Neural cell (in vitro differentiated cells): Measurements from ENCODE around the gene SIRT4. TPM values are rescaled to one million over a fixed set of nuclear protein-coding genes. Genes with fewer than 3 reads are reported as not detected.

ENCODE experiments used
- H2AFZ ChIP-seq: fragments of 200-600, 300-800 bp; sonication (generic), shearing (Covaris generic); 2 replicates; pipeline ENCODE4 v1.6.0; 2014; ENCODE audit warnings: low read depth, mild to moderate bottlenecking, antibody characterized with exemption, low read length, moderate library complexity
- H3F3A ChIP-seq: fragments of 200-600 bp; shearing (Covaris generic); 2 replicates; pipeline ENCODE4 v1.6.1; 2016; ENCODE audit warnings: mild to moderate bottlenecking, moderate library complexity, mixed read lengths, antibody characterized with exemption, low read length; ENCODE audit not compliant: insufficient read depth, poor library complexity, severe bottlenecking
- H3K27ac ChIP-seq: fragments of 200-600, 300-800 bp; sonication (generic), shearing (Covaris generic); 2 replicates; pipeline ENCODE4 v1.5.1; 2014; ENCODE audit warnings: mild to moderate bottlenecking, low read length, moderate library complexity
- H3K27me3 ChIP-seq: fragments of 300-800, 200-600 bp; sonication (generic), shearing (Covaris generic); 2 replicates; pipeline ENCODE4 v1.6.0; 2014; ENCODE audit warnings: mild to moderate bottlenecking, low read depth, low read length, moderate library complexity; ENCODE audit not compliant: insufficient read depth
- H3K36me3 ChIP-seq: fragments of 300-800, 200-600 bp; sonication (generic), shearing (Covaris generic); 2 replicates; pipeline ENCODE4 v1.5.1; 2014; ENCODE audit warnings: mild to moderate bottlenecking, antibody characterized with exemption, low read length, moderate library complexity; ENCODE audit not compliant: insufficient read depth
- H3K4me2 ChIP-seq: fragments of 300-800, 200-600 bp; sonication (generic), shearing (Covaris generic); 2 replicates; pipeline ENCODE4 v1.6.0; 2014; ENCODE audit warnings: mild to moderate bottlenecking, low read length
- H3K4me3 ChIP-seq: fragments of 300-800, 200-600 bp; sonication (generic), shearing (Covaris generic); 2 replicates; pipeline ENCODE4 v1.5.1; 2014; ENCODE audit warnings: mild to moderate bottlenecking, low read length, moderate library complexity
- H3K79me2 ChIP-seq: fragments of 200-600 bp; shearing (Covaris generic); replicated peaks from 2 replicates; pipeline ENCODE4 v1.6.0; 2014; ENCODE audit warnings: mild to moderate bottlenecking, low read length, moderate library complexity; ENCODE audit not compliant: insufficient read depth
- H3K9ac ChIP-seq: fragments of 300-800, 200-600 bp; sonication (generic), shearing (Covaris generic); 2 replicates; pipeline ENCODE4 v1.6.1; 2016; ENCODE audit warnings: mild to moderate bottlenecking, low read length, mixed read lengths
- H3K9me2 ChIP-seq: fragments of 200-600 bp; shearing (Covaris generic); 2 replicates; pipeline ENCODE4 v1.6.1; 2016; ENCODE audit warnings: mild to moderate bottlenecking, low read length, mixed read lengths; ENCODE audit not compliant: insufficient read depth
- H3K9me3 ChIP-seq: fragments of 200-600, 300-800 bp; sonication (generic), shearing (Covaris generic); 2 replicates; pipeline ENCODE4 v1.6.1; 2016; ENCODE audit warnings: mild to moderate bottlenecking, mixed run types, low read length, moderate library complexity, mixed read lengths
- H4K20me1 ChIP-seq: fragments of 200-600 bp; shearing (Covaris generic); 2 replicates; pipeline ENCODE4 v1.6.1; 2016; ENCODE audit warnings: mild to moderate bottlenecking, mixed run types; ENCODE audit not compliant: insufficient read depth
- CTCF ChIP-seq: fragments of 450-650 bp; IDR thresholded peaks from 2 replicates; pipeline ENCODE4 v1.5.1; 2014; ENCODE audit warnings: antibody characterized with exemption, mild to moderate bottlenecking, moderate library complexity; ENCODE audit not compliant: poor library complexity, severe bottlenecking
- EP300 ChIP-seq: fragments of 450-650 bp; conservative IDR thresholded peaks from 2 replicates; pipeline ENCODE4 v1.6.1; 2014; ENCODE audit warnings: antibody characterized with exemption, mild to moderate bottlenecking, moderate library complexity; ENCODE audit not compliant: poor library complexity, severe bottlenecking
- EZH2 ChIP-seq: fragments of 200-600, 300-800 bp; shearing (Covaris generic), sonication (generic); IDR thresholded peaks from 2 replicates; pipeline ENCODE4 v1.6.1; 2014; ENCODE audit warnings: antibody characterized with exemption, low read length, borderline replicate concordance, mild to moderate bottlenecking; ENCODE audit not compliant: insufficient read depth, poor library complexity, severe bottlenecking
- MXI1 ChIP-seq: fragments of 450-650 bp; conservative IDR thresholded peaks from 2 replicates; pipeline ENCODE4 v1.6.1; 2014; ENCODE audit warnings: antibody characterized with exemption, mild to moderate bottlenecking; ENCODE audit not compliant: poor library complexity, severe bottlenecking
- POLR2AphosphoS5 ChIP-seq: IDR thresholded peaks from 2 replicates; pipeline ENCODE4 v1.6.1; 2012
- RAD21 ChIP-seq: fragments of 450-650 bp; conservative IDR thresholded peaks from 2 replicates; pipeline ENCODE4 v1.6.1; 2014; ENCODE audit warnings: antibody characterized with exemption, mild to moderate bottlenecking, moderate library complexity
- SMC3 ChIP-seq: fragments of 450-650 bp; conservative IDR thresholded peaks from 2 replicates; pipeline ENCODE4 v1.6.1; 2014; ENCODE audit warnings: antibody characterized with exemption, mild to moderate bottlenecking, moderate library complexity; ENCODE audit not compliant: poor library complexity
- TAF1 ChIP-seq: IDR thresholded peaks from 2 replicates; pipeline ENCODE4 v1.6.1; 2012; ENCODE audit warnings: low read depth
- polyA plus RNA-seq: library from polyadenylated mRNA; depleted of rRNA; stranded (reverse); fragments of >200 nt; gene quantifications from 2 replicates; pipeline ENCODE4 v1.2.3, GENCODE V29; 2014
- TF ChIP-seq, protein P1 (sequence below): IDR thresholded peaks from 2 replicates; pipeline ENCODE4 v1.6.1; 2012; ENCODE audit warnings: borderline replicate concordance

Gene SIRT4
- polyA plus RNA-seq, 1 donor from 2014 or later: 9.7 TPM

- Histone ChIP-seq H3K9ac (no peak overlapping the region), H3F3A (no peaks in the 10 kb centered on the region), H3K27me3 (no peaks in the 10 kb centered on the region), H3K9me2 (no peaks in the 10 kb centered on the region), H3K4me3 (no peak overlapping the region), H3K4me2 (no peak overlapping the region), H3K27ac (no peak overlapping the region), H3K79me2 (no peaks in the 10 kb centered on the region), H3K36me3 (no peaks in the 10 kb centered on the region), H2AFZ (no peak overlapping the region), H4K20me1 (no peaks in the 10 kb centered on the region), H3K9me3 (no peaks in the 10 kb centered on the region)
- TF ChIP-seq EZH2 (no peak), EP300 (no peak), MXI1 (no peak), CTCF (no peak), RAD21 (no peak), TAF1 (no peak), POLR2AphosphoS5 (no peak), SMC3 (no peak)
- TF ChIP-seq, protein P1, sequence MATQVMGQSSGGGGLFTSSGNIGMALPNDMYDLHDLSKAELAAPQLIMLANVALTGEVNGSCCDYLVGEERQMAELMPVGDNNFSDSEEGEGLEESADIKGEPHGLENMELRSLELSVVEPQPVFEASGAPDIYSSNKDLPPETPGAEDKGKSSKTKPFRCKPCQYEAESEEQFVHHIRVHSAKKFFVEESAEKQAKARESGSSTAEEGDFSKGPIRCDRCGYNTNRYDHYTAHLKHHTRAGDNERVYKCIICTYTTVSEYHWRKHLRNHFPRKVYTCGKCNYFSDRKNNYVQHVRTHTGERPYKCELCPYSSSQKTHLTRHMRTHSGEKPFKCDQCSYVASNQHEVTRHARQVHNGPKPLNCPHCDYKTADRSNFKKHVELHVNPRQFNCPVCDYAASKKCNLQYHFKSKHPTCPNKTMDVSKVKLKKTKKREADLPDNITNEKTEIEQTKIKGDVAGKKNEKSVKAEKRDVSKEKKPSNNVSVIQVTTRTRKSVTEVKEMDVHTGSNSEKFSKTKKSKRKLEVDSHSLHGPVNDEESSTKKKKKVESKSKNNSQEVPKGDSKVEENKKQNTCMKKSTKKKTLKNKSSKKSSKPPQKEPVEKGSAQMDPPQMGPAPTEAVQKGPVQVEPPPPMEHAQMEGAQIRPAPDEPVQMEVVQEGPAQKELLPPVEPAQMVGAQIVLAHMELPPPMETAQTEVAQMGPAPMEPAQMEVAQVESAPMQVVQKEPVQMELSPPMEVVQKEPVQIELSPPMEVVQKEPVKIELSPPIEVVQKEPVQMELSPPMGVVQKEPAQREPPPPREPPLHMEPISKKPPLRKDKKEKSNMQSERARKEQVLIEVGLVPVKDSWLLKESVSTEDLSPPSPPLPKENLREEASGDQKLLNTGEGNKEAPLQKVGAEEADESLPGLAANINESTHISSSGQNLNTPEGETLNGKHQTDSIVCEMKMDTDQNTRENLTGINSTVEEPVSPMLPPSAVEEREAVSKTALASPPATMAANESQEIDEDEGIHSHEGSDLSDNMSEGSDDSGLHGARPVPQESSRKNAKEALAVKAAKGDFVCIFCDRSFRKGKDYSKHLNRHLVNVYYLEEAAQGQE: no peak
Observed at GRCh38 chr12:120283318-120283717, 18.8 kb upstream of the SIRT4 start.

GRCh38 chr12:120284381-120284780 lies 17.7 kb upstream of the SIRT4 start:
- Histone ChIP-seq H3F3A (no peaks in the 10 kb centered on the region), H4K20me1 (no peaks in the 10 kb centered on the region), H3K9me2 (no peaks in the 10 kb centered on the region), H3K79me2 (no peaks in the 10 kb centered on the region), H3K9ac (no peak overlapping the region), H3K36me3 (no peaks in the 10 kb centered on the region), H3K9me3 (no peaks in the 10 kb centered on the region), H2AFZ (no peak overlapping the region), H3K27me3 (no peaks in the 10 kb centered on the region), H3K4me3 (no peak overlapping the region), H3K27ac (no peak overlapping the region), H3K4me2 (no peak overlapping the region)
- TF ChIP-seq EZH2 (no peak), EP300 (no peak), POLR2AphosphoS5 (no peak), SMC3 (no peak), TAF1 (no peak), CTCF (no peak), RAD21 (no peak), MXI1 (no peak)
- TF ChIP-seq, protein P1: no peak
